ENCODE data around the gene PRG2.
"Not testable (repeated sequence)": the region's sequence is repeated elsewhere in the genome, so short reads cannot be mapped to it uniquely, and the experiment has no call there.

The PRG2 gene

GRCh38 chr11:57419146-57419545 lies 28.7 kb upstream of the PRG2 start:
- DNase-seq (ENCODE audit: low spot score): no peak

- no peak for DNase-seq (ENCODE audit: low spot score)
These were observed 27.7 kb upstream of the PRG2 start for GRCh38 chr11:57418131-57418530.

DNA sequence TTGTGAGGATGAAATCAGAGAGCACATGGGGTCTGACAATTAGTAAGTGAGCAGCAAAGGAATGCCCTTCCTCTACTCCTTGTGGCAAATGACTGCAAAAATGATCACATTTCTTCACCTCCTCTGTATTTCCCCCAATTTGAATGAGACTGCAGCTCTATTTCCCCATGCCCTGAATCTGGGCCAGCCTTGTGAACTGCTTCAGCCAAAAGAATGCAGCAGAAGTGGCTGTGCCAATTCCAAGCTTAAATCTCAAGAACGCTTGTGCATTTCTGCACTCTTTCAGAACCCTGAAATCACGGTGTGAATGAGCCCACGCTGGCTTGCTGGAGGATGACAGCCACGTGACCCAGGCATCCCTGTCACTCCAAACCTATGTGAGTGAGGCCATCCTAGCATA lies 26.6 kb upstream of the PRG2 start:
- no peak for DNase-seq (ENCODE audit: low spot score)

DNA sequence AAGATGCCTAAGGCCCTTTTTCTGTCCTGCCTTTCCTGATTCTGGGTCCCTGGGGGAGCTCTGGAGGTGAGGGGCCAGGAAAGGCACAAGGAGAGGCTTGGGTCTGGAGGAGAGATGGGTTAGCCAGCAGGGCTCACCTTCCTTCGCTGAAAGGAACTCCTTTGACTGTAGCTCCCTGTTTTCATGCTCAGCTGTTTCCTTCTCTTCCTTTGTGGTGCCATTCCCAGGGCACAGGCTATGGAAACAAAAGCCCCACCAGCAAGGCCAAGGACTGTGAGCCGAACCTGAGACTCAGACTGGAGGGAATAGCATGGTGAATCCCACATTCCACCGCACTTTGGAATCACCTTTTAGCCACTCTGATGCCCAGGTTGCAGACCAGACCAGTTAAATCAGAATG lies 26.0 kb upstream of the PRG2 start:
- DNase-seq (ENCODE audit: low spot score): no peak

GRCh38 chr11:57414612-57415212 lies 24.3 kb upstream of the PRG2 start:
- DNase-seq (ENCODE audit: low spot score): no peak

DNA sequence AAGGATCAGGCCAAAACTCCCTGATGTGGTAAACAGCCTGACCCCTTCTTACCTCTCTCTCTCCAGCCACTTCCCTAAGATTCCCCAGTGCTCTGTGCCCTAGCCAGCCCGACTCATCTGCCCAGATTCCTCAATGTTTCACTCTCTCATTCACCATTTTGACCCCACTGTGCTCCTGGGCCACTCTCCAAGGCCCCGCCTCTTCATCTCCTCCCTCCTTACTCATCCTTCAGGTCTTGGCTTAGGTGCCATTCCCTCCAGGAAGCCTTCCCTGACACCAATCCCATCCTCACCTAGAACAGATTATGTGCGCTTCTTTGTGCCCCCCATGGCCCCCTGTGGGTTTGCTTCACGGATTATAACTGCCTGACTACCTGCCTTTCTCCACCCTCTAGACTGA lies 23.2 kb upstream of the PRG2 start:
- no peak for DNase-seq (ENCODE audit: low spot score)

DNA sequence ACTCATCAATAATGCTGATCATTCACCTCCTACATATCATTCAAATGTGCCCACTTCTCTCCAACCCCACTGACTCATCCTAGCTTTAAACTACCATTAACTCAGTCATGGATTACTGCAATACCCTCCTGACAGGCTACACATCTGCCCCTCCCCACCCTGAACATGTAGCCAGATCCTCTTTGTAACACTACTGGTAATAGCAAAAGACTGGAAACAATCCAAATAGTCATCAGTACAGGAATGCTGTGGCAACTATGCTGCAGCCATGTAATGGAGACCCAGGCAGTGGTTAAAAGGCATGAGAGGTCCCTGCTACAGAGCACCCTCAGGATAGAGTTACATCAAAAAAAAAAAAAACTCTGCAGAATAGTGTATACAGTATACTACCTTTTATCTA lies 19.8 kb upstream of the PRG2 start:
- DNase-seq (ENCODE audit: low spot score): no peak

DNA sequence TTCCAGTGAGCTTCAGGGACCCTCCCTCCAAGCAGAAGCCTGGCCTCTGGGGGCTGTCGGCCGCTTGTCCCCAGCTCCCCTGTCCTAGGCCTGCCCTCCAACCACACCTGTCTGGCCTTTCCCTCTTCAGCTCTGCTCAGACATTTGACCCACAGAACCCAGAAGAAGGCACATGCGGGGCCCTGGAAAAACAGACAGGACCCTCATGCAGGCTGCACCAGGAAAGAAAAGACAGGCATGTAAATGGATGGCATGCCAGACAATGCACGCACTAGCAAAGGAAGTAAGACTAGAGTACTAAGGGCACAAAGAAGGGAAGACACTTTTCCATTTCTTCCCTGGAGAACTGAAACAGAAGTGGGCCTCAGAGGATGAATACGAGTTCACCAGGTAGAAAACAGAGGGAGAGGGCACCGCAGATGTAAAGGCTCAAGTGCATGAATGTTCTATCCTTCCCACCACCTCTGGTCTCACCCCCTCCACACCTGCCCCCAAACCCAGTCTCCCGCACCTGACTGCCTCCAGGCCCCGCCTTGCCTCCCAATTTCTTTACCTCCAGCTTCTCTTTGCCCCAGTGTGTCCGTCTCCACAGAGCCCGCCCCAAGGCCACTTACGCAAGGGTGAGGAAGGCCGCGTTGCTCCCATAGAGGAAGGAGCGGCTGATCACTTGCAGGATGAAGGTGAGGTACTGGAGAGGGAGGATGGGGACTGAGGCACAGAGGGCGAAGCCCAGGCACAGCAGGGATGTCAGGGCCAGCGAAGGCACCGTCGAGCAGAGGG lies 19.1 kb upstream of the PRG2 start:
- DNase-seq (ENCODE audit: low spot score): no peak

- DNase-seq (ENCODE audit: low spot score): no peak
These were observed 18.3 kb upstream of the PRG2 start for GRCh38 chr11:57408771-57409170.

- no peak for DNase-seq (ENCODE audit: low spot score)
These were observed 17.6 kb upstream of the PRG2 start for GRCh38 chr11:57407941-57408475.

GRCh38 chr11:57407010-57407920 lies 16.8 kb upstream of the PRG2 start:
- no peak for DNase-seq (ENCODE audit: low spot score)

- DNase-seq (ENCODE audit: low spot score): no peak
These were observed 16.0 kb upstream of the PRG2 start for GRCh38 chr11:57406337-57406904.

GRCh38 chr11:57405271-57405860 lies 14.9 kb upstream of the PRG2 start:
- DNase-seq (ENCODE audit: low spot score): no peak

DNA sequence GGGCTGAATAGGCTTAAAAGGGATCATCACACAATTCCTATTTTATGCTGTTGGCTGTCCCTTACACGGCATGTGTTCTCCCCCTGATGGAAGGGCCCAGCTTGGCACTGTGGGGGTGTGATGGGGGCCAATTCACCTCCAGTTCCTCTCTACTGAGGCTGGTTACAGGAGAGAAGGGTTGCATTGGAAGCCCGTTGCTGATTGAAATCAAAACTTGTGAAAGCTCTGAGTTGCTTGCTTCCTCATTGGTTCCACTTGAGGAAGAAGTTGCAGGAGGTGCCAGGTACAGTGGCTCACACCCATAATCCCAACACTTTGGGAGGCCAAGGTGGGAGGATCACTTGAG lies 13.3 kb upstream of the PRG2 start:
- no peak for DNase-seq (ENCODE audit: low spot score)

DNA sequence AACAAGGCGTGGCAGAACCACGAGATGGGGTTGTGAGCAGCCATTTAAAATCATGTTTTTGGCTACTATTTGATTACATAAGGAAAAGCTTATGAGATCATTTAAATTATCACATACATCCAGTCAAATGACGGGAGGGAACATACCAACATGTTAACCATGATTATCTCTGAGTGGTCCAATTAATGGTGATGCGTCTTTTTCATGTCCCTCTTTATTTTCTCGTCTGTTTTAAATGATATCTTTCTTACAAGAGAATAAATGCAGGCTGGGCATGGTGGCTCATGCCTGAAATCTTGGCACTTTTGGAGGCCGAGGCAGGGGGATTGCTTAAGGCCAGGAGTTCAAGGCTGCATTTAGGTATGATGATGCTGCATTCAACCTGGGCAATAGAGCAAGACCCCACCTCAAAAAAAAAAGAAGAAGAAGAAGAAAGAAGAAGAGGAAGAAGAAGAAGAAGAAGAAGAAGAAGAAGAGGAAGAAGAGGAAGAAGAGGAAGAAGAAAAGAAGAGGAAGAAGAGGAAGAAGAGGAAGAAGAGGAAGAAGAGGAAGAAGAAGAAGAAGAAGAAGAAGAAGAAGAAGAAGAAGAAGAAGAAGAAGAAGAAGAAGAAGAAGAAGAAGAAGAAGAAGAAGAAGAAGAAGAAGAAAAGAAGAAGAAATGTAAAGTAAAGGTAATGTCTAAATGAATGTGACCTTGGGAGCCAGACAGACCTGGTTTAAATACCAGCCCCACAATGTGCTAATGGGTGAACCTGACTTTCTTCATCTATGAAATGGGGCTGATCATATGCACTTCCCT lies 12.8 kb upstream of the PRG2 start:
- DNase-seq (ENCODE audit: low spot score): not testable (repeated sequence)

DNA sequence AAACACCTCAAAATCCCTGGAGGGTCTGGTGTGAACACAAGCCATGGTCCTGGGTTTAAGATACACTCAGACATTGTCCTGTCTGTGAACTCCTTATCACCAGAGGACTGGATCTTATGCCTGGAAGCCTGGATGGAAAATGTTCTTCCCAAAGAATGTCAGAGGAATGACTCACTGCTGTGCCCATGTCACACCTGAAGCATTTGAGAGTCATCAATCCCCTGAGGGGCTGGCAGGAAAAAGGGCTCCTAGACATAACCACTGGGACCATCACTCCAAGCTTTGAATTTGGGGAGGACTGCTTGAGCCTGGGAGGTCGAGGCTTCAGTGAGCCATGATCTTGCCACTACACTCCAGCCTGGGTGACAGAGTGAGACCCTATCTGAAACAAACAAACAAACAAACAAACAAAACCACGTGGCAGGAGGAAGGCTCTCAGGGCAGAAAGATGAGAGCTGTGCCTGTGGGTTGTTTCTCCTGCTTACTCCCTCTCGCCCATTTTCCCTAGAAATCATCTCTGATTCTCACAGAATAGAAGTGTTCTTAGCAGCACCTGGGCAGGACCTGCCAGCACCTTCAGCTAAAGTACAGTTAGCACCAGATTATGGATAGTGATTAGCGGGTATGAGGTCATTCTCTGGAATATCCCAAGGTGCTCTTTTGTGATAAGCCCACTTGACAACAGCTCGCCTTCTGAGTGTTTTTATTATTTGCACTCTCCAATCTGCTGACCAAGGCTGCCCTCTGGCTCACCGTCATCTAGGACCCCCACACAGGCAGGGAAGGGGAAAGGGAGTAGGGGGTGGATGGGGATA lies 11.9 kb upstream of the PRG2 start:
- DNase-seq (ENCODE audit: low spot score): no peak

- DNase-seq (ENCODE audit: low spot score): no peak
These were observed 9.6 kb upstream of the PRG2 start for GRCh38 chr11:57399972-57400578.

DNA sequence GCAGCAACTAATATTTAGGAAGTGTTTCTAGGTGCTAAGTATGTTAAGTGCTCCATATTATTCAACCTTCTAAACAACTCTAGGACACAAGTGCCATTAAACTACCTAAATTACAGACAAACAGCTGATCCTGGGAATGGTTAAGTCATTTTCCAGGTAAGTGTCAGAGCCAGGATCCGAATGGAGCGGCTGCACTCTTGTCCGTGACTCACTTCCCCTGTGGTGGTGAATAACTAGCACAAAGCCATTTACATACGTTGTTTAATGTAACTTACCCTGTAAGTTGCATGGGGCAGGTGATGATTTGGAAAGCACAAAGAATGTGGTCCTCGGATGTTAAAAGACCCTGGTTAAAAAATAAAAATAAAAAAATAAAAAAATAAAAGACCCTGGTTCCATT lies 8.8 kb upstream of the PRG2 start:
- no peak for DNase-seq (ENCODE audit: low spot score)

DNA sequence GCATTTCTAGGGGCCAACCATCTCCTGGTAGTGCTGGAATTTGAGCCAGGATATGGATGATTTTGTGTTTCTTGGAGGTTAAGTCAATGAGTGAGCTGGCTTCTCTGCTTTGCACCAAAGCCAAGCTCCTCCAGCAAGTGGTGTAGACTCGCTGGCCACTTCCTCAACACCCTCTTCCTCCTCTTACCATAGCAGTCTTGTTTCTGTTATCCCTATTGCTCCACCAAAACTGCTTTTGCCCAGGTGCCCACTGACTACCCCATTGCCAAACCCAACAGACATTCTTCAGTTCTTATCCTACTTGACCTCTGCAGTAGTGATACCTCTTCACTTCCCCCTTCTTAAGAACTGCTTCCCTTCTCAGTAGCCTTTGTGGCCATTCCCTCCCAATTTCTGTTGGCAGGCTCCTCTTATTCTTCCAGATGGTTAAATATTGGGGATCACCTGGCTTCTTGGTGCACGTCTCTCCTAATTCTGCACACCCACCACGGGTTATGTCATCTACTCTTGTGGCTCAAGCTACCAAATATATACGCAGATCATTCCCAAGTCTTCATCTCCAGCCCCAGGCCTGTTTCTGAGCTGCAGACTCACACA lies 7.0 kb upstream of the PRG2 start:
- no peak for DNase-seq (ENCODE audit: low spot score)

Measured in D341Med (cell line).